IPS DF 4.7 (cell line): ENCODE results near the gene RNF169.

ENCODE experiments used
- DNase-seq: peaks from one replicate; pipeline ENCODE4 v3.0.0-alpha.2; 2013; ENCODE audit warnings: low spot score; ENCODE audit errors: extremely low read depth

The RNF169 gene

GRCh38 chr11:74769055-74769707, 20.5 kb downstream of the RNF169 start:
- no peak for DNase-seq

DNA sequence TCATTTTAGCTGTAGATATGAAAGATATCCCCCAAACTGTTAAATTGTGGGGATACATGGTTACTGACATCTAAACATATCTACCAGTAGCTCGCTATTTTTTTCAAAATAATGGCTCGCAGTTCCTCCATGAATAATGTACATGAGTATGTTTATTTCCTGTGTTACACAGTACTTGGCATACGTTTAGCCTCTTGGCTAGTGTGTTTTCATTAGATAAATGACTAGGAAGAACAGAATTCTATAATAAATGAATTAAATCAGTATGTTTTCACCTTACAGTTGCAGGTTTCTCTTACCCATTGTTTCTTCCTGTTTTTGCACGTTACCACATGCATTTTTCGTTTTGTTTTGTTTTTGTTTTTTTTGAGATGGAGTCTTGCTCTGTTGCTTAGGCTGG, 21.8 kb downstream of the RNF169 start:
- DNase-seq: no peak

GRCh38 chr11:74771139-74771538, 22.5 kb downstream of the RNF169 start:
- DNase-seq: no peak

GRCh38 chr11:74773476-74773875, 24.8 kb downstream of the RNF169 start:
- no peak for DNase-seq

DNA sequence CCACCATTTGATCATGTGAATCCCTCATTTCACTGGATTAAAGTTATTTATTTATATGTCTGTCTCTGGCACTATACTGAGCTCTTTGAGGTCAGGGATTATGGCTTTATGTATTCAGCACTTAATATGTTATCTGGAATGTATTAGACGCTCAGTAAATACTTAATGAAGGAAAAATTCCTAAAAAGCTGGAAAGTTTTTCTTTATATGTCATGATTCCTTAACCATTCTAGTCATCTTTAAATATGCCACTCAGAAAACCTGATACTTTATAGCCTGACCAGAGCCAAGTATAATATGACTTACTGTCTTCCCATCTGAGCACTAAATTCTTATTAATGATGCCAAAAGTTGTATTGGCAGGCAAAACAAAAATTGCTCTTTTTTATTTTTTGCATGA, 27.1 kb downstream of the RNF169 start:
- no peak for DNase-seq

DNA sequence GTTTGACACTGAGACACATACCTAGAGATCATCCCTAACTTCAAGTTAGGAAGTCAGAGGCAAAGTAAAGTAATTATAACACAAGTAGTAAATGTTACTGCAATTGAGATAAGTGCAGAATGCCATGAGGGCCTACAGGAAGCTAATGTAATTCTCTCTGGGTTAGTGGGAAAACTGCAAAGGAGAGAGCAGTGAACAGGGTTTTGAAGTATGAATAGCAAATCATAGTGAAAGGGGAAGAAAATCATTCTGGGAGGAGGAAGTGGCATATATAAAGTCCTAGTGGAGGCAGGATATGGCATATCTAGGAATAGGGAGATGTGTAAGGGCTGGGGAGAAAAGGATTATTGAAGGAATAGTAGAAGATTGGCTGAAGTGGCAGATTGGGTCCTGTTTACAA, 27.9 kb downstream of the RNF169 start:
- no peak for DNase-seq

GRCh38 chr11:74777038-74777437, 28.4 kb downstream of the RNF169 start:
- no peak for DNase-seq

DNA sequence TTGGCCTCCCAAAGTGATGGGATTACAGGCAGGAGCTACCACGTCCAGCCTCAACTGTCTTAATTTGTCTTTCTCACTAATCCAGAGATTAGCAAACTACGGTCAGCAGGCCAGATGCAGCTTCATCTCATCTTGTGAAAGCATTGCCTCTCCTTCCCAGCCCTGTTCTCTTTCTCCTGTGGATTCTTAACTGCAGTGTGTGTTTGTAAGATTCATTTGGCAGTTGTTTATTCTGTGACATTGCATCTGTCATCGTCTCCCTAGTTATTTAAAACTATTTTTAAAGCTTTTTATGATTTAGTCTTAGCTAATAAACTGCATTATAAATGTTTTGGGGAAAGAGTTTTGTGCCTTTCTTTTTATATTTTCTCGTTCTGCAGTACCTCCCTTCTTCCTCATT, 29.2 kb downstream of the RNF169 start:
- no peak for DNase-seq

DNA sequence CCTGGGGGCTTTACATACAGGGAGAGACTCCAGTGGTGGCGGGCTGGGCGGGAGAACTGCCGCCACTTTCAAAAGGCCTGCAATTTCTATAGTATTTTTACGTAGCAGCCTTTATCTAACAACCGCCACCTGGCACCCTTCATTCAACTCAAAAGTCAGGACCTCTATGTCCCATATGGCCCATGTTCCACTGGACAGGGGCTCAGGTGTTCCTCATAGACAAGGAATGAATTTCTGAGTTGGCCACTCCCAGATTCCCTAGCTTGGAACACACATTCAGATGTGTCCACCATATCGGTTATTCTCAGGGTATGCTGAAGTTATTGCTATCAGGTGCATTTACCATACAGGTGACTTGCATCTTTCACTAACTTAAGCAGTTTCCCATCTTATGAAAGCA, 29.9 kb downstream of the RNF169 start:
- DNase-seq: no peak

DNA sequence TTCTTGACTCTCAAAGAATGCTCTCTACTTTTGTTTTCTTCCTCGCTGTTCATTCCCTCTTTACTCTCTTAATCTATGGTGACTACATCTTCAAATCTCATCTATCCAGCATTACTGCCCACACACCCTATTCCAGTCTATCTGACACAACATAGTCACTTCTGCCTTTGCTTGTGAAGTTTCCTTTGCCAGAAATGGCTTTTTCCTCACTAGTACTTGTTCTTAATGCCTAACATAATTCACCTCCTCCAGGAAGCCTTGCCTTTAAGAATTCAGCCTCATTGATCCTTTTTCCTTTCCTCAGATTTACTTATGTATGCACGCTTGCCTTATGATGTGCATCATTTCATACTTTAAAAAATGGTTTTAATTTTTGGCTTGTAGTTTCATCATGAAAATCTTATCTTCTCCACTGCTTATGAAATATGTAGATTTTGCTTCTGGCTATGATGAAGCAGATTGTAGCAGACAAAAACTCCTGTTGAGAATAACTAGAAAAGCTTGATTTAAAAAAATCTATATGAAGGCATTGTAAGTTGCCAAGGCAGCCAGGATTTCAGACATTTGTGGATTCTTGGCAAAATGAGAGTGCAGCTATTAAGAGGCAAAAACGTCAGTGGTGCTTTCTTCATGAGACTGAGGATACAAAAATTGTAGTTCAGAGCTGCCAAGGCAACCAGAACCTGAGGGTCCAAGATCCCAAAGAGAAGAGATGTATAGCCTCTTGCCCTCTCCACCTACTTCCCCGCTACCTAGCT, 31.8 kb downstream of the RNF169 start:
- no peak for DNase-seq

DNA sequence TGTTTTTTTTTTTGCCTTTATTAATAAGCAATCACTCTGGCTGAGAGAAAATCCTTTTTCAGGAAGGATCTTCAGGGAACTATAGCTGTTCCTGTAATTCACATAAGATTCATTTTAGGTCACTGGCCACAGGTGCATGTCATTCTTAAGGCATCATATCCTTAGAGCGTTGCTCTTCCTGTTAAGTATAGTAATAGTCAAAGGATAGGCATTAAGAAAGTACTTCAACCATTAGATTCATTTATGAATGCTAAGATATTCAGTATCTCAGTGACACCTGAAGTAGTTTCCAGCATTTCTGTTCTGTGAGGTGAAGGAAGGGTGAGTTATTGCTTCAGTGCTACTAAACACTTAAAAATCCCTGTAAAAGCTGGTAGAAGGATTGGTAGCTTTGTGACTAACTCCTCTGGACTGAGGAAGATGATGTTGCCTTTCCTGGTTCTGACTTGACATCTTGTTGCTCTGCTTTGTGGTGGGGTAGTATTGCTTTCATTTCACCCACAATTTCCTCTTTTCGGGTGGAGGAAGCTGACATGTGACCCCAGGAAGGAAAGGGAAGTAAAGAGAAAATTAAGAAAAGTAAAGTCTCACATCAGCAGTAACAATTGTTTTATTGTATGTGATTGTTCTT, 34.7 kb downstream of the RNF169 start:
- no peak for DNase-seq

- no peak for DNase-seq
Observed at GRCh38 chr11:74784234-74784633, 35.6 kb downstream of the RNF169 start.

GRCh38 chr11:74784726-74785125, 36.1 kb downstream of the RNF169 start:
- DNase-seq: no peak

DNA sequence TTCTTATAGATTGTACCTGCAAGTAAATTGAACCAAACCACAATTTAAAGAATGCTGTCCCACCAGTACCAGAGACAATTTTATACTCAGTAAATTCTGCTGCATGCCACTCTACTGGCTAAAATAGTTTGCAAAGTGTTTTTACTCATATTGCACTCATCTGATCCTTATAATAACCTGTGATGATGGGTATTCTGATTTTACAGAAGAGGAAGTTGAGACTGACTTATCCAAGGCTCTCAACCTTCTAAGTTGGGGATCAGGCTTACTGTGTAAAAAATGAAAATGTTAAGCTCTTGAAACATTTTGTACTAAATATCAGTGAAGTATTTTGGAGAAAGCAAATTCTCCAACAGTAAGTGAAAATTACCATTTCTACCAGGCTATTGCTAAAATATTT, 37.9 kb downstream of the RNF169 start:
- no peak for DNase-seq

DNA sequence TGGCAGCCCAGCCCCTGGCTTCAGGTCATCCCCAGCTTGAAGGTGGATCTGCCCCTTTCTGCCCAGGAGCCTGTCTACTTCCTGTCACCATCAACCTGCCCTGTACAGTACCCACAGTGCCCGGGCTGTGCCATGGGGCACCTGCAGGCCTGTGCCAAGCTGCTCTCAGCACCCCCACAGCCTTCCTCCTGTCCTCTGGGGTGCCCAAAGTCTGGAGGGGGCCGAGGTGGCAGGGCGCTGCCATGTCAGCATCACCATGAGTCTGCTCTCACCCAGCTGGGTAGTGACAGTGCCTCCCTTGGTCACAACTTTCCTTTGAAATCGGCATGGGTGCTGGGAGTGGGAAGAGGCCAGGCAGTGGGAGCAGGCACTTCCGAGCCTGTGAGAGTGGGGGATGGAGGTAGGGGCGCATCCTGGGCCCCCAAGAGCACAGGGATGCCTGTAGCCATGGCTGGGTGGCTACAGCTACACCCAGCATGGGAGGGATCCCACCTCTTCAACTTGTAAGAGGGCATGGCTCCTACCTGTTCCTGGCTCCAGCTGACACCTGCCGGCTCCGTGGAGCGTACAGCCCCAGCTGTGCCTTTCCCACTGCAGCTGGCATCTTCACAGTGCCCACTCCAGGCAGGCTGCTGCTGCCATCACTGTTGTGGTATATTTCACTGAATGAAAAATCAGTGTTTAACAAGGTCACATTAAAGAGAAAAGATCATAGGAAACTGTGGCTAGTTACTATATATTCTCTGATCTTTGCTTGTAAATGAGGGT, 42.9 kb downstream of the RNF169 start:
- DNase-seq: no peak

DNA sequence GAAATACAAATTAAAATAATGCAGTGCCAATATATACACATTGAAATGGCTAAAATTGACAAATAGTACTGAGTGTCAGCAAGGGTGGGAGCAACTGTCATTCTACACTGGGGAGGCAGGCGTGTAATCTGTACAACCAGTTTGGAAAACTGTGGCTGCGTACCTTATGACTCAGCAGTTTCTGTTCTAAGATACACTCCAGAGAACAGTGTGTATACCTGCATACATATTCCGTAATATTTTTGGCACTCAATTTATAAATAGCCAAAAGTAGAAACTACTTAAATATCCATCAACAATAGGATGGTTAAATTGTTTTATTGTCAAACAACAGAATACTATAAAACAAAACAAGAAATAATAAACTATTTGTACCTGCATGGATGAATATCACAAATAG, 57.6 kb downstream of the RNF169 start:
- DNase-seq: no peak

- no peak for DNase-seq
Observed at GRCh38 chr11:74809801-74810200, 61.2 kb downstream of the RNF169 start.

DNA sequence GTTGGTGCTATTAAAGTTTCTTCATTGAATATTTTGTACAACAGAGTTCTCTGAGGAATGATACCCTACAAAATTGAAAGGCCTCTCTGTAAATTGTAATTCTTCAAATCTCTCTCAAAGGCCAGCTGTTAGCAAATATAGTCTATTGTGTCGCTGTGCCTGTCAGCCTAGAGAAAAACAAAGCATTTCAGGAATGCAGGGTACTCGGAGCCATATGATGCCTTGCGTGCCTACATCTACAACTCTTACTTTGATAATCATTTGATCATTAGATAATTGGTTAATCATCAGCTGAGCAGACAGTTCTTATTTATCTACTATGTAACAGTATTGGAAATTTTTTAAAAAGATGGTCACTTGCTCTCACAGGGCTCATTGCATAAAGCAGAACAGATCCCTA, 67.3 kb downstream of the RNF169 start:
- no peak for DNase-seq

GRCh38 chr11:74816664-74817063, 68.0 kb downstream of the RNF169 start:
- no peak for DNase-seq

- DNase-seq: no peak
Observed at GRCh38 chr11:74818283-74818946, 69.8 kb downstream of the RNF169 start.

DNA sequence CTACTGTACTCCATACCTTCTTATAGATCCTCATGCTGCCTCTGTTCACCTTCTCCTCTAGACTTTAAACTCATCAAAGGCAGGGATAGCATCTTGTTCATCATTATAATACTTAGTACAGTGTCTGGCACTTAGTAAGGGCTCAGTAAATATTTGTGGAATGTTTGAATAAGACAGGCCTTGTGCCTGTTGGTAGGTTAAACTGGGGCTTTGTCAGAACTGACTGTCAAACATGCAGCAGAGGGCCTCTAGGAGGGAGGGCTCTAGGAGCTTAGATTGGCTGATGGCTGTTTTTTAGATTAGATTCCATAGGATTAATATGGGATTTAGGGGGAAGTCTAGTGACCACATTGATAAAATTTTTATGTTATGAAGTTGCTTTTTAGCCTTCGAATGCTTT, 70.8 kb downstream of the RNF169 start:
- DNase-seq: no peak
